Vagina (tissue), 2 donors: ENCODE results near the gene MCAM.

Source experiments
- CTCF ChIP-seq, 3 experiments: fragments of 450-650 bp in 2 of 3; fragments of 200-600 bp in 1 of 3; sonication (generic) in 1 of 3; IDR thresholded peaks; one replicate each; pipeline ENCODE4 v1.5.1; 2017 to 2019; ENCODE audit warnings: antibody characterized with exemption in 3 of 3, mild to moderate bottlenecking in 2 of 3, moderate library complexity in 2 of 3
- POLR2A ChIP-seq, 2 donors: fragments of 450-650 bp; IDR thresholded peaks; one replicate each; pipeline ENCODE4 v1.6.1; 2017; ENCODE audit warnings: antibody characterized with exemption in 2 of 2, mild to moderate bottlenecking in 2 of 2, moderate library complexity in 2 of 2
- POLR2AphosphoS5 ChIP-seq, 2 donors: sonication (generic); formaldehyde crosslinking; IDR thresholded peaks; one replicate each; pipeline ENCODE4 v1.9.0; 2017; ENCODE audit warnings: antibody characterized with exemption in 2 of 2, mild to moderate bottlenecking in 2 of 2, low read depth in 1 of 2; ENCODE audit not compliant: insufficient read depth in 1 of 2

GRCh38 chr11:119355091-119355843 lies 38.3 kb upstream of the MCAM start:
- no peak for TF ChIP-seq CTCF (IDR thresholded peaks at IDR 0.05)
- no peak for TF ChIP-seq POLR2AphosphoS5 (IDR thresholded peaks at IDR 0.05; ENCODE audit: insufficient read depth in 1 of 2, low read depth in 1 of 2)
- no peak for TF ChIP-seq POLR2A (IDR thresholded peaks at IDR 0.05)
